Esophagus mucosa (tissue), 1 donor: Measurements from ENCODE around the gene RPS27. TPM values are rescaled to one million over a fixed set of nuclear protein-coding genes. Genes with fewer than 3 reads are reported as not detected.

Source experiments
- ATAC-seq: fragments of 200-7000 bp; cut with Tn5 transposase; one replicate; pipeline ENCODE4 v1.9.1; 2020
- total RNA-seq: library from RNA; stranded (reverse); gene quantifications from one replicate; pipeline ENCODE4 v1.2.4, GENCODE V29; 2023
- donor health status: DM: yes; HTN: yes; CAD: no.

RPS27 gene
- 1,798 TPM for total RNA-seq

- ATAC-seq, result peak; percentile 85
Observed at GRCh38 chr1:153990468-153991150, at the start of gene RPS27. Gene RPS27, plus strand, starts transcription at chr1:153990762. Its CDS starts 35 bp downstream, at chr1:153990797.

GRCh38 chr1:153941826-153942725, 48.5 kb upstream of the RPS27 start:
- ATAC-seq, result no peak

GRCh38 chr1:153942766-153943549, 47.6 kb upstream of the RPS27 start:
- no peak for ATAC-seq

- ATAC-seq, result no peak
Observed at GRCh38 chr1:153944005-153944826, 46.3 kb upstream of the RPS27 start.

- no peak for ATAC-seq
Observed at GRCh38 chr1:153944827-153945117, 45.8 kb upstream of the RPS27 start.

- ATAC-seq, result peak; percentile 32
Observed at GRCh38 chr1:153945131-153945794, 45.3 kb upstream of the RPS27 start.

GRCh38 chr1:153945795-153946621, 44.6 kb upstream of the RPS27 start:
- ATAC-seq, result peak; percentile 76

- ATAC-seq, result peak; percentile 79
Observed at GRCh38 chr1:153946622-153947241, 43.8 kb upstream of the RPS27 start, which contains the start of gene DENND4B. Gene DENND4B, minus strand, starts transcription at chr1:153946718. Its CDS starts 2,344 bp downstream, at chr1:153944374.

GRCh38 chr1:153951183-153951582, 39.4 kb upstream of the RPS27 start:
- no peak for ATAC-seq

GRCh38 chr1:153951801-153952200, 38.8 kb upstream of the RPS27 start:
- peak; percentile 6 for ATAC-seq

GRCh38 chr1:153953859-153954365, 36.6 kb upstream of the RPS27 start:
- ATAC-seq, result no peak

GRCh38 chr1:153954826-153955225, 35.7 kb upstream of the RPS27 start:
- no peak for ATAC-seq

- ATAC-seq, result no peak
Observed at GRCh38 chr1:153956997-153957715, 33.4 kb upstream of the RPS27 start.

- ATAC-seq, result peak; percentile 2
Observed at GRCh38 chr1:153957744-153958110, 32.8 kb upstream of the RPS27 start.

GRCh38 chr1:153958111-153958960, 32.2 kb upstream of the RPS27 start, which contains the start of gene CRTC2:
Gene CRTC2, minus strand, starts transcription at chr1:153958612. Its CDS starts 115 bp downstream, at chr1:153958497.
- peak; percentile 86 for ATAC-seq

- no peak for ATAC-seq
Observed at GRCh38 chr1:153958961-153959260, 31.7 kb upstream of the RPS27 start.

- no peak for ATAC-seq
Observed at GRCh38 chr1:153959454-153959853, 31.1 kb upstream of the RPS27 start.

GRCh38 chr1:153960206-153960605, 30.4 kb upstream of the RPS27 start:
- no peak for ATAC-seq
